ENCODE results near the gene PREX1. TPM values are rescaled to one million over a fixed set of nuclear protein-coding genes. Genes with fewer than 3 reads are reported as not detected.

The PREX1 gene
- polyA plus RNA-seq, 1 donor (not counting 4 experiments of a cell fraction or from before 2014, with no cell fraction given): 0.22 TPM

DNA sequence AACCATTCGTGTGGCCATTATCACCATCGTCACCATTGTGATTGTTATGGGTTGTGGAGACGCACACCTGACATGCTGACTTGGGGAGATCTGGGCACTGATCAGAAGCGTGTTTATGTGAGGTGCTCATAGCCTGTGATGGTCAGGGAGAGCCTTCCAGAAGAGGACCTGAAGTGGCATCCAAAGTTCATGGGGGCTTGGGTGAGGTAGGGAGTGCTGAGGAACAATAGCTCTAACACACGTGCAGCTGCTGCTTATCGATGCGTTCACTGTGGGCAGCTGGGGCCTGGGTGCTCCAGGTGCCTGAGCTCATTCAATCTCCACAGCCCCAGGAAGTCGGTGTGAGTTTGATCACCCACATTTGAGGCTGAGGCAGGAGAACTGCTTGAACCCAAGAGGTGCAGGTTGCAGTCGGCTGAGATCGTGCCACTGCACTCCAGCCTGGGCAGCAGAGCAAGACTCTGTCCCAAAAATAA lies 227.3 kb downstream of the PREX1 start:
- H3K79me2 ChIP-seq (ENCODE audit: control insufficient read depth, insufficient read depth, low read length): no peaks in the 10 kb centered on the region
- dilution Hi-C loops (cut with MboI; ENCODE audit: extremely low pct_ligation_motif_present, low sequenced_read_pairs): no loop called here
- no peaks in the 10 kb centered on the region for H3K27me3 ChIP-seq (ENCODE audit: control insufficient read depth, extremely low read depth, insufficient read depth, low read length)
- no peak for TF ChIP-seq EZH2 (IDR thresholded peaks at IDR 0.05; ENCODE audit: low read length)
- TF ChIP-seq, protein P1, sequence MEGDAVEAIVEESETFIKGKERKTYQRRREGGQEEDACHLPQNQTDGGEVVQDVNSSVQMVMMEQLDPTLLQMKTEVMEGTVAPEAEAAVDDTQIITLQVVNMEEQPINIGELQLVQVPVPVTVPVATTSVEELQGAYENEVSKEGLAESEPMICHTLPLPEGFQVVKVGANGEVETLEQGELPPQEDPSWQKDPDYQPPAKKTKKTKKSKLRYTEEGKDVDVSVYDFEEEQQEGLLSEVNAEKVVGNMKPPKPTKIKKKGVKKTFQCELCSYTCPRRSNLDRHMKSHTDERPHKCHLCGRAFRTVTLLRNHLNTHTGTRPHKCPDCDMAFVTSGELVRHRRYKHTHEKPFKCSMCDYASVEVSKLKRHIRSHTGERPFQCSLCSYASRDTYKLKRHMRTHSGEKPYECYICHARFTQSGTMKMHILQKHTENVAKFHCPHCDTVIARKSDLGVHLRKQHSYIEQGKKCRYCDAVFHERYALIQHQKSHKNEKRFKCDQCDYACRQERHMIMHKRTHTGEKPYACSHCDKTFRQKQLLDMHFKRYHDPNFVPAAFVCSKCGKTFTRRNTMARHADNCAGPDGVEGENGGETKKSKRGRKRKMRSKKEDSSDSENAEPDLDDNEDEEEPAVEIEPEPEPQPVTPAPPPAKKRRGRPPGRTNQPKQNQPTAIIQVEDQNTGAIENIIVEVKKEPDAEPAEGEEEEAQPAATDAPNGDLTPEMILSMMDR (optimal IDR thresholded peaks at IDR 0.05 in 1 of 3, IDR thresholded peaks at IDR 0.05 in 1 of 3, conservative IDR thresholded peaks at IDR 0.05 in 1 of 3; ENCODE audit: extremely low read depth in 1 of 3, insufficient read depth in 2 of 3, low read length in 3 of 3): no peak
- FAIRE-seq: no peak
- H3K4me2 ChIP-seq (ENCODE audit: control insufficient read depth, extremely low read depth, insufficient read depth, low read depth, low read length): no peak overlapping the region
- no peak overlapping the region for H3K4me3 ChIP-seq (ENCODE audit: control insufficient read depth in 2 of 3, extremely low read depth in 1 of 3, insufficient read depth in 2 of 3, low read depth in 1 of 3, low read length in 3 of 3)
- H4K20me1 ChIP-seq (ENCODE audit: control insufficient read depth, extremely low read depth, insufficient read depth, low read length): no peaks in the 10 kb centered on the region
- H3K9ac ChIP-seq (ENCODE audit: control insufficient read depth, extremely low read depth, insufficient read depth, low read length): no peak overlapping the region
- no peak overlapping the region for H3K27ac ChIP-seq (ENCODE audit: control insufficient read depth, insufficient read depth, low read length)
- H3K9me3 ChIP-seq (ENCODE audit: control insufficient read depth, low read depth, low read length): no peaks in the 10 kb centered on the region
- no peak overlapping the region for H2AFZ ChIP-seq (ENCODE audit: control insufficient read depth, low read length)
- H3K4me1 ChIP-seq (ENCODE audit: control insufficient read depth, extremely low read depth, insufficient read depth, low read length): no peaks in the 10 kb centered on the region
- H3K36me3 ChIP-seq (ENCODE audit: control insufficient read depth in 2 of 2, extremely low read depth in 1 of 2, insufficient read depth in 2 of 2, low read length in 2 of 2): no peaks in the 10 kb centered on the region
- no peak for DNase-seq (ENCODE audit: low read depth, low spot score)
- H3K9me1 ChIP-seq (ENCODE audit: control insufficient read depth, extremely low read depth, insufficient read depth, low read length): no peaks in the 10 kb centered on the region

DNA sequence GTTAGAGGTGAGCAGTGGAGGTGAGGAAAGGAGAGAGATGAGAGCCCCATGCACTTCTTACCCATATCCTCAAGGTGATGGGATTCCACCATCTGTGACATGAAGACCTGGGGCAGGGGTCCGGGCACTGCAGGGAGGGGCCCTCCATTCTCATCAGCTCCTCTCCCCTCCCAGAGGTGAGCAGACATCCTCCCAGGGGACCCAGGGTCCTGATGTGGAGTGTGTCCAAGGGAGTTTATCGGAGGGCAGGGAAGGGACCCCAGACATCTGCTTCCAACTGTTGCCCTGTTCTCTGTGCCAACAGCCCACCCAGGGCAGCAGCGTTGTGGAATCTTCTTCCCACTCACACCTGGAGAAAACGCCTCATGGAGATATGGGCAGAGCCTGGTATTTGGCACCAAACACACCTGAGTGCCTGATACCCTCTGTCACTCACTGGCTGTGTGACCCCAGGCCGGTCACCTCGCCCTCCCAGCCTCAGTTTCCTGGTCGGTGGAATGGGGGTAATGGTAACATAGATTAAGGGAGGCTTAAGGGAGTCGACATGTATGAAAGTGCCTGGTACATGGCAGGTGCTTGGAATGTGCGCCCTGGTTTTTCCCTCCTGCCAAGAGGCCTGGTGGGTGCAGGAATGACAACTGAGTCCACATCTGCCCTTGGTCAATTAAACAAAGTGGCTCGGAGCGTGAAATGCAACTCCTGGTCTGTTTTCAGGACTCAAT lies 227.9 kb downstream of the PREX1 start:
- Histone ChIP-seq H3K9ac (ENCODE audit: control insufficient read depth, extremely low read depth, insufficient read depth, low read length) (no peak overlapping the region), H2AFZ (ENCODE audit: control insufficient read depth, low read length) (no peak overlapping the region), H3K4me2 (ENCODE audit: control insufficient read depth, extremely low read depth, insufficient read depth, low read depth, low read length) (no peak overlapping the region), H3K4me1 (ENCODE audit: control insufficient read depth, extremely low read depth, insufficient read depth, low read length) (no peaks in the 10 kb centered on the region), H4K20me1 (ENCODE audit: control insufficient read depth, extremely low read depth, insufficient read depth, low read length) (no peaks in the 10 kb centered on the region), H3K27ac (ENCODE audit: control insufficient read depth, insufficient read depth, low read length) (no peak overlapping the region), H3K9me1 (ENCODE audit: control insufficient read depth, extremely low read depth, insufficient read depth, low read length) (no peaks in the 10 kb centered on the region), H3K4me3 (ENCODE audit: control insufficient read depth in 2 of 3, extremely low read depth in 1 of 3, insufficient read depth in 2 of 3, low read depth in 1 of 3, low read length in 3 of 3) (no peak overlapping the region), H3K27me3 (ENCODE audit: control insufficient read depth, extremely low read depth, insufficient read depth, low read length) (no peaks in the 10 kb centered on the region), H3K9me3 (ENCODE audit: control insufficient read depth, low read depth, low read length) (no peaks in the 10 kb centered on the region), H3K36me3 (ENCODE audit: control insufficient read depth in 2 of 2, extremely low read depth in 1 of 2, insufficient read depth in 2 of 2, low read length in 2 of 2) (no peaks in the 10 kb centered on the region), H3K79me2 (ENCODE audit: control insufficient read depth, insufficient read depth, low read length) (no peaks in the 10 kb centered on the region)
- dilution Hi-C loops (cut with MboI; ENCODE audit: extremely low pct_ligation_motif_present, low sequenced_read_pairs): no loop called here
- DNase-seq (ENCODE audit: low read depth, low spot score) (no peak), FAIRE-seq (no peak)
- TF ChIP-seq, protein P1 (optimal IDR thresholded peaks at IDR 0.05 in 1 of 3, IDR thresholded peaks at IDR 0.05 in 1 of 3, conservative IDR thresholded peaks at IDR 0.05 in 1 of 3; ENCODE audit: extremely low read depth in 1 of 3, insufficient read depth in 2 of 3, low read length in 3 of 3): no peak
- no peak for TF ChIP-seq EZH2 (IDR thresholded peaks at IDR 0.05; ENCODE audit: low read length)
